Stimulated activated naive B cell treated with anti-CD40 and anti-IgM and Interleukin-4, amounts not matched to agents 10 μg/mL and 1 μg/mL and 100 μg/mL, for 72 hours (primary cell): ENCODE results near the gene PDZK1.
"Not testable (repeated sequence)": the region's sequence is repeated elsewhere in the genome, so short reads cannot be mapped to it uniquely, and the experiment has no call there.

Experiments used
- ATAC-seq, 2 donors: fragments of 150-1000 bp; cut with Tn5 transposase; replicated peaks; 2 replicates each; pipeline ENCODE4 v1.10.0; 2021; ENCODE audit warnings: moderate library complexity in 1 of 2
- DNase-seq: peaks from one replicate; pipeline ENCODE4 v3.0.0; 2021
- H3K27ac Mint-ChIP-seq: one replicate; pipeline ENCODE4 v1.8.0; 2022; ENCODE audit warnings: mild to moderate bottlenecking, mixed read lengths
- H3K27me3 Mint-ChIP-seq, 2 donors: one replicate each; pipeline ENCODE4 v1.8.0; 2022; ENCODE audit warnings: mixed read lengths in 2 of 2
- H3K36me3 Mint-ChIP-seq, 2 donors: one replicate each; pipeline ENCODE4 v1.8.0; 2022; ENCODE audit warnings: mixed read lengths in 2 of 2, mild to moderate bottlenecking in 1 of 2
- H3K4me1 Mint-ChIP-seq, 2 donors: one replicate each; pipeline ENCODE4 v1.8.0; 2022; ENCODE audit warnings: mixed read lengths in 2 of 2, mild to moderate bottlenecking in 1 of 2
- H3K4me3 Mint-ChIP-seq, 2 donors: one replicate each; pipeline ENCODE4 v1.8.0; 2022; ENCODE audit warnings: mild to moderate bottlenecking in 2 of 2, mixed read lengths in 2 of 2, moderate library complexity in 1 of 2
- H3K9me3 Mint-ChIP-seq, 2 donors: one replicate each; pipeline ENCODE4 v1.8.0; 2022; ENCODE audit warnings: mixed read lengths in 2 of 2, mild to moderate bottlenecking in 1 of 2

The PDZK1 gene

DNA sequence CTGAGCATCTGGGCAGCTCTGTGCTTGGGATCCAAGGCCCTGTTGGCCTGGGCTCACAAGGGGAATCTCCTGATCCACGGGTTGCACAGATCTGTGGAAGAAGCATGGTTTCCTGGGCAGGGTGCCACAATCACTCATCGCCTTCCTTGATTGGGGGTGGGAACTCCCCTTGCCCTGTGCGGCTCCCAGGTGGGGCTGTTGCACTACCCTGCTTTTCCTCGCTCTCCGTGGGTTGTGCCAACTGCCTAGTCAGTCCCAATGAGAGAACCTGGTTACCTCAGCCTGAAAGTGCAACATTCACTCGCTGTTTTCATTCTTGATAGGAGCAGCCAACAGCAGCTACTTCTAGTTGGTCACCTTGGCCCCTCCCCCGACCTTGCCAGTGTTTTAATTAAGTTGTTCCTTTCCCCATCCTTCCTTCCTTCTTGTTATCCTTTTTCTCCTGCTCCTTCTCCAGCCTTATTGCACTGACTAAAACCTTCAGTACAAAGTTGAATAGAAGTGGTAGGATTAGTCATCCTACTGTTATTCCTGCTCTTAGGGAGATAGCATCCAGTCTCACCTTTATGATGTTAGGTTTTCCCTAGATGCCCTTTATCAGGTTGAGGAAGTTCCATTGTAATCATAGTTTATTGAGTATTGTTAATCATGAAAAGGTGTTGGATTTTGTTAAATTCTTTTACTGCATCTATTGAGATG is 50.8 kb downstream of the PDZK1 start:
- H3K4me3 Mint-ChIP-seq, ATAC-seq, H3K27ac Mint-ChIP-seq, H3K9me3 Mint-ChIP-seq, H3K27me3 Mint-ChIP-seq, DNase-seq, H3K4me1 Mint-ChIP-seq: not testable (repeated sequence)
- H3K36me3 Mint-ChIP-seq: peaks cover 14 to 20% of the 10 kb centered on the region in 2 donors

DNA sequence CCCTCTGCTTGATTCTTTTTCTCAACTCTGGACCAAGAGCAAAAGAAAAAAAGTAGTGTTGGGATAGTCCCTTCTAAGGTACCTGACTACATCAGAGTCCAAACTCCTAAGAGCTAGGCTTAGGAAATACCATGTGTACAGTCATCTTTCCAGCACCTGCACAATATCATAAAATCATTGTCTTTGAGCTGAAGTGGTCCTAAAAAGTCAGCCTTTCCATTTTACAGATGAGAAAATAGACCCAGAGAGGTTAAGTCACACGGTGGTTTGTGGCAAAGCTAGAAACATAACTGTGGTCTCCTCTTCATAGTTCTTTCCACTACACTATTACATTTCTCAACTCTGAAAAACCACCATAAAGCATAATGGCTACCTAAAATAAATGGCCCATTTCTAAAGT is 63.2 kb downstream of the PDZK1 start:
- peak; percentile 69 to 78 for ATAC-seq
- not testable (repeated sequence) for H3K9me3 Mint-ChIP-seq, H3K4me1 Mint-ChIP-seq, DNase-seq, H3K4me3 Mint-ChIP-seq, H3K27ac Mint-ChIP-seq, H3K36me3 Mint-ChIP-seq, H3K27me3 Mint-ChIP-seq

DNA sequence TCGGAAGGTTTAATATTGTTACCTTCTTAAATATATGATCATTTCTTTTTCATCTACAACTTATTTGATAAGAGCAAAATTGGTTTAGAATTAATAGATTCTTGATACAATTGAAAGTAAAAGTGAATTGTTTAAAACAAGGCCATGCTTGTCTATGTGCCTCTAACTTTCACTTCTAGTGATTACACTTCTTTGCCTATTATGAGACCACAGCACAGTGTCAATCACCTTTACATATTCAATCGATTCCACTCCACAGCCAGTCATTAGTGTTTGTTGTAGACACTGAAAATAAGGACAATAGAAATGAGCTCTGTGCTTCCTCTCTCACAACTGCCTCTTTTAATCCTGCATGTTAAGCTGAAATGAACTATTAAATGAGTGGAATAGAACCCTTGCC is 65.3 kb downstream of the PDZK1 start:
- not testable (repeated sequence) for H3K27me3 Mint-ChIP-seq, H3K36me3 Mint-ChIP-seq, ATAC-seq, DNase-seq, H3K4me1 Mint-ChIP-seq, H3K4me3 Mint-ChIP-seq, H3K27ac Mint-ChIP-seq, H3K9me3 Mint-ChIP-seq

DNA sequence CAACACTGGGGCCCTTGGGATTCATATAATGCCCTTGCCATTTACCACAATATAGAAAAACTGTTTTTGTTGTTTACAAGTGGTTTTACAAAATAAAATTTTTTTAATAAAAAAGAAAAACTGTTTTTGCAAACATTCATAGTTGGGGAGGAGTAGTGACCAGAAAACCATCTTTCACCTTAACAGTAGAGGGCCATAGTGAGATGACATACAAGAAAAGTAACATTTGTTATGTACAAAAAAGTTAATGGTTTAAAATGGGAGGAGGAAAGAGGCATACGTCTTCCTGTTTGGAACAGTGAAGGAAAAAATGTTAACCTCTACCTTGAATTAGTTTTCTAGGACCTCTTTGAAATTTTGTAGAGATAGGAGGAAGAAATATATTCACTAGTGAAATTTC is 70.9 kb downstream of the PDZK1 start:
- H3K9me3 Mint-ChIP-seq, H3K4me3 Mint-ChIP-seq, ATAC-seq, H3K4me1 Mint-ChIP-seq, H3K27me3 Mint-ChIP-seq, DNase-seq, H3K36me3 Mint-ChIP-seq, H3K27ac Mint-ChIP-seq: not testable (repeated sequence)

DNA sequence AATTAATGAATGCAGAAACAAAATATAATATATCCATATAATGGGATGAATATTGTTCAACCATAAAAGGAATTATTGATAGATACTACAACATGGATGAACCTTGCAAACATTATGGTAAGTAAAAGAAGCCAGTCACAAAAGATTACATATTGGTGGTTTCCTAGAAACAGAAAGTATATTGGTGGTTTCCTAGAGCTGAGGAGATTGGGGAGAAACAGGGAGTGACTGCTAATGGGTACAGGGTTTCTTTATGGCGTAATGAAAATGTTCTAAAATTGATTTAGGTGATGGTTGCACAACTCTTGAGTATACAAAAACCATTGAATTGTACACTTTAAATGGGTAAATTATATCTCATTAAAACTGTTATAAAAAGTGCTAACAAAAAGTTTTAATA is 85.0 kb downstream of the PDZK1 start:
- H3K9me3 Mint-ChIP-seq, H3K36me3 Mint-ChIP-seq, ATAC-seq, H3K4me1 Mint-ChIP-seq, H3K27me3 Mint-ChIP-seq, H3K4me3 Mint-ChIP-seq, DNase-seq, H3K27ac Mint-ChIP-seq: not testable (repeated sequence)
